Measurements from ENCODE around the gene CCDC107.

DNA sequence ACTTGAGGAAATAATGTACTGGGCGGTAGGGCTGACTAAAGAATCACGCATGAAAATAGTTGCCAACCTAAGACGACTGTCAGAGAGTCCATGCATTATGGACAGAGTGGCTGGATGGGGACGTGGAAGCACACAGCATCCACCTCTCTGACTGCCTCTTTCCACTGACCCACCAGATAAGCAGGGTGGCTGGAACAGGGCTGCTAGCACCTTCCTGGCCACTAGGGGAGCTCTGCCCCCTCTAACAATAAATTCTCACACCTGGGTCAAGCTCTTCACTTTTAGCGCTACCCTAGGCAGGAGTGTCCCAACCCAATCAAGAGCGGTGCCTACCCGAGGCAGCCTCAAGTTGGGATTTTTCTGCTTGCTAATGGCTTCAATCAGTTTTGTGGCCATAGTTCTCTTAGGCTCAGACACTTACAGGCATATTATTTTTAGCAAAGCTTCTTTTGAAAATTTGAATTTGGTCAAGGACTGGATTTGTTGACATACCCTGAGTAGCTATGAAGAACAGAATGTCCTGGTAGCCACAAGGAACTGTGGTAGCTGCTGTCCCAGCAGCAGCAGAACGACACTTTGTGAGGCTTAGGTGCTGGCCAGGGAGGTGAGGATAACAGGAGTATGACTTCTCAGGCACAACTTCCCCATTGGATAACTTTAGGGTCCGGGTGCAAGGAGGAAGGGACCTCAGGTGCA lies 38.6 kb downstream of the CCDC107 start:
- TF ChIP-seq ZNF214 (tag by site-specific recombination; IDR thresholded peaks at IDR 0.05; ENCODE audit: borderline replicate concordance) (no peak), ZNF529 (tag by site-specific recombination; IDR thresholded peaks at IDR 0.05; ENCODE audit: insufficient replicate concordance) (no peak), ZNF404 (tag by site-specific recombination; IDR thresholded peaks at IDR 0.05) (no peak)

Data from HEK293 (cell line).